PC-3 (cell line): ENCODE data around the gene LAMA5.

ENCODE experiments used
- EZH2 ChIP-seq: fragments of 300-600 bp; sonication (generic); IDR thresholded peaks from one replicate; pipeline ENCODE4 v1.6.1; 2017; ENCODE audit warnings: antibody characterized with exemption, mild to moderate bottlenecking, low read length; ENCODE audit not compliant: unreplicated experiment
- EZH2phosphoT487 ChIP-seq: fragments of 300-600 bp; sonication (generic); IDR thresholded peaks from 2 replicates; pipeline ENCODE4 v1.6.1; 2018; ENCODE audit warnings: mild to moderate bottlenecking, antibody characterized with exemption, low read length, borderline replicate concordance
- TF ChIP-seq, protein P1 (sequence below): fragments of 300-600 bp; sonication (generic); conservative IDR thresholded peaks from 2 replicates; pipeline ENCODE4 v1.5.1; 2017; ENCODE audit warnings: antibody characterized with exemption, low read depth, mild to moderate bottlenecking, low read length

DNA sequence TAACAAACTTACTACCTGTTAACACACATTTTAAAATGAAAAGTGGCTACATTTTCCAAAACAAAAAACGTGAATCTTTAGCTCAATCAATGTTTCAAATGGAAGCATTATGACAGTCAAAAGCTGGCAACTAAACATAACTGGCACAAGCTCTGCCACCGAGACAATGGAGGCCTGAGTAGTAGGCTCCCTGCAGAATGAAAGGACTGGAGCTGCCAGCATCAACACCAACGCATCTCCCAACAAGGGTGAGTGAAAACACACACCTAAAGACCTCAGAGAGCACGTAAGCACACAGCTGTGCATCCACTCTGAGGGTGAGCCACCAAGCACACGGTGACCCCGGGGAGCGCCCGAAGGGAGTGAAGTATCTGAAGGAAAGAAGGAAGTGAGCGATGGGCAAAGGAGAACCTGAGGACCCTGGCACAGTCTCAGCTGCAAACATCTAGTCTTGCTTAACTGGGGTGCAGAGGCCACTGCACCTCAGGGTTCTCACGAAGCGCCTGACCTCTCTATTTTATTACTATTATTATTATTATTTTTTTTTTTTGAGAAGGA lies 65.9 kb downstream of the LAMA5 start:
- no peak for TF ChIP-seq EZH2phosphoT487
- TF ChIP-seq, protein P1, sequence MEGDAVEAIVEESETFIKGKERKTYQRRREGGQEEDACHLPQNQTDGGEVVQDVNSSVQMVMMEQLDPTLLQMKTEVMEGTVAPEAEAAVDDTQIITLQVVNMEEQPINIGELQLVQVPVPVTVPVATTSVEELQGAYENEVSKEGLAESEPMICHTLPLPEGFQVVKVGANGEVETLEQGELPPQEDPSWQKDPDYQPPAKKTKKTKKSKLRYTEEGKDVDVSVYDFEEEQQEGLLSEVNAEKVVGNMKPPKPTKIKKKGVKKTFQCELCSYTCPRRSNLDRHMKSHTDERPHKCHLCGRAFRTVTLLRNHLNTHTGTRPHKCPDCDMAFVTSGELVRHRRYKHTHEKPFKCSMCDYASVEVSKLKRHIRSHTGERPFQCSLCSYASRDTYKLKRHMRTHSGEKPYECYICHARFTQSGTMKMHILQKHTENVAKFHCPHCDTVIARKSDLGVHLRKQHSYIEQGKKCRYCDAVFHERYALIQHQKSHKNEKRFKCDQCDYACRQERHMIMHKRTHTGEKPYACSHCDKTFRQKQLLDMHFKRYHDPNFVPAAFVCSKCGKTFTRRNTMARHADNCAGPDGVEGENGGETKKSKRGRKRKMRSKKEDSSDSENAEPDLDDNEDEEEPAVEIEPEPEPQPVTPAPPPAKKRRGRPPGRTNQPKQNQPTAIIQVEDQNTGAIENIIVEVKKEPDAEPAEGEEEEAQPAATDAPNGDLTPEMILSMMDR = no peak
- no peak for TF ChIP-seq EZH2
